Gastrocnemius medialis (tissue), 4 donors: ENCODE data around the gene CHAD.

Experiments used
- POLR2A ChIP-seq, 2 donors: fragments of 450-650 bp; IDR thresholded peaks; one replicate each; pipeline ENCODE4 v1.6.1; 2017; ENCODE audit warnings: antibody characterized with exemption in 2 of 2, mild to moderate bottlenecking in 2 of 2, moderate library complexity in 2 of 2
- TF ChIP-seq, protein P1 (sequence below), 5 experiments: fragments of 450-650 bp in 3 of 5; fragments of 200-600 bp in 2 of 5; sonication (generic) in 2 of 5; IDR thresholded peaks in 4 of 5; conservative IDR thresholded peaks in 1 of 5; 1 replicate in 4 of 5; 2 replicates in 1 of 5; pipeline ENCODE4 v1.5.1; 2016 to 2019; ENCODE audit warnings: antibody characterized with exemption in 5 of 5, mild to moderate bottlenecking in 3 of 5, moderate library complexity in 3 of 5

DNA sequence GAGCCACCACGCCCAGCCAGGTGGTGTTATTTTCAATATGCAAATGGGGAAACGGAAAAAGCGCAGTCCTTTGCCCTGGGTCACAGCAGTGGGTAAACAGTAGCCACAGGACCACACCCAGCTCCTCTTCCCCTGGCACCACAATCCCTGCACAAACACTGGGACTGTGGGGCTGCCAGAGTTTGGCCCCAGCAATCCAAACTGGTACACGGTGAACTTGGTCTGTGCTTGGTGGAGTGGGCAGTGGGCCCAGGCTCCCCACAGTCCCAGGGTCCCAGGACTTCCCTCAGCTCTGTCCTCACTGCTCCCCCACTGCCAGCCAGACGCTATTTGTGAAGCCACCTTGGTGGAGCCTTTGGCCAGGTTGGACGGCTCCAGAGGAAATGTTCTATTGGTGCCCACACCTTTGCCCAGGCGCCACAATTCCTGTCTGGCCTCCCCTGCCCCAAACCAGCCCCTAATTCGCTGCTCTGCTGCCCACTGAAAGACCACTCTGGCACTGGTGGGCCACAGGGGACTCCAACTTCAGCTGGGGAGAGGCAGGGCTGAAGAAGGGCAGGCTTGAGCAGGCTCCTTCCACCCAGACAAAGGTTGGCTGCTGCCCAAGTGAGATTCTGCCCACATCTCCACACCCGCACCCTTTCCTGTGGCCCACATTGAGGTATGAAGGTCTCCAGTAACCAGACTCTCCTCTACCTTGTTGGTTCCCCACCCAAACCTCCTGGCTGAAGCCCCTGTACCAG is 2.1 kb downstream of the CHAD start:
- TF ChIP-seq, protein P1, sequence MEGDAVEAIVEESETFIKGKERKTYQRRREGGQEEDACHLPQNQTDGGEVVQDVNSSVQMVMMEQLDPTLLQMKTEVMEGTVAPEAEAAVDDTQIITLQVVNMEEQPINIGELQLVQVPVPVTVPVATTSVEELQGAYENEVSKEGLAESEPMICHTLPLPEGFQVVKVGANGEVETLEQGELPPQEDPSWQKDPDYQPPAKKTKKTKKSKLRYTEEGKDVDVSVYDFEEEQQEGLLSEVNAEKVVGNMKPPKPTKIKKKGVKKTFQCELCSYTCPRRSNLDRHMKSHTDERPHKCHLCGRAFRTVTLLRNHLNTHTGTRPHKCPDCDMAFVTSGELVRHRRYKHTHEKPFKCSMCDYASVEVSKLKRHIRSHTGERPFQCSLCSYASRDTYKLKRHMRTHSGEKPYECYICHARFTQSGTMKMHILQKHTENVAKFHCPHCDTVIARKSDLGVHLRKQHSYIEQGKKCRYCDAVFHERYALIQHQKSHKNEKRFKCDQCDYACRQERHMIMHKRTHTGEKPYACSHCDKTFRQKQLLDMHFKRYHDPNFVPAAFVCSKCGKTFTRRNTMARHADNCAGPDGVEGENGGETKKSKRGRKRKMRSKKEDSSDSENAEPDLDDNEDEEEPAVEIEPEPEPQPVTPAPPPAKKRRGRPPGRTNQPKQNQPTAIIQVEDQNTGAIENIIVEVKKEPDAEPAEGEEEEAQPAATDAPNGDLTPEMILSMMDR (IDR thresholded peaks at IDR 0.05 in 4 of 5, conservative IDR thresholded peaks at IDR 0.05 in 1 of 5) = no peak
- no peak for TF ChIP-seq POLR2A (IDR thresholded peaks at IDR 0.05)
